ENCODE results near the gene KSR1.
"Not testable (repeated sequence)": the region's sequence is repeated elsewhere in the genome, so short reads cannot be mapped to it uniquely, and the experiment has no call there.

KSR1 gene

GRCh38 chr17:27430882-27431491, 25.3 kb upstream of the KSR1 start:
- no peak overlapping the region for H3K27ac ChIP-seq (ENCODE audit: low read length)

GRCh38 chr17:27433521-27433920, 22.7 kb upstream of the KSR1 start:
- Histone ChIP-seq H4K20me1 (ENCODE audit: insufficient read depth, low read length) (no peaks in the 10 kb centered on the region), H3K36me3 (replicated peaks; ENCODE audit: low read depth, low read length) (no peaks in the 10 kb centered on the region), H3K9ac (ENCODE audit: low read length) (no peak overlapping the region), H3K4me1 (ENCODE audit: low read length) (no peaks in the 10 kb centered on the region), H2AFZ (ENCODE audit: low read depth, low read length) (no peak overlapping the region), H3K27me3 (ENCODE audit: low read depth, low read length) (no peaks in the 10 kb centered on the region), H3K79me2 (ENCODE audit: low read length) (no peaks in the 10 kb centered on the region), H3K4me2 (ENCODE audit: low read length) (no peak overlapping the region), H3K4me3 (ENCODE audit: low read length) (no peak overlapping the region), H3K27ac (ENCODE audit: low read length) (no peak overlapping the region), H3K9me3 (ENCODE audit: insufficient read depth, low read length) (no peaks in the 10 kb centered on the region)
- TF ChIP-seq EZH2phosphoT487 (IDR thresholded peaks at IDR 0.05; ENCODE audit: low read depth): no peak
- TF ChIP-seq CTCF (IDR thresholded peaks at IDR 0.05; ENCODE audit: low read depth, low read length): no peak

More at GRCh38 chr17:27430882-27431491, 25.3 kb upstream of the KSR1 start:
- Histone ChIP-seq H3K4me2 (ENCODE audit: low read length) (no peak overlapping the region), H3K4me3 (ENCODE audit: low read length) (no peak overlapping the region), H2AFZ (ENCODE audit: low read depth, low read length) (no peak overlapping the region), H4K20me1 (ENCODE audit: insufficient read depth, low read length) (no peaks in the 10 kb centered on the region), H3K9ac (ENCODE audit: low read length) (no peak overlapping the region), H3K79me2 (ENCODE audit: low read length) (no peaks in the 10 kb centered on the region), H3K36me3 (replicated peaks; ENCODE audit: low read depth, low read length) (no peaks in the 10 kb centered on the region), H3K9me3 (ENCODE audit: insufficient read depth, low read length) (no peaks in the 10 kb centered on the region), H3K4me1 (ENCODE audit: low read length) (no peaks in the 10 kb centered on the region), H3K27me3 (ENCODE audit: low read depth, low read length) (no peaks in the 10 kb centered on the region)
- TF ChIP-seq CTCF (IDR thresholded peaks at IDR 0.05; ENCODE audit: low read depth, low read length) (no peak; the same call in 1 of the 2 replicates), EZH2phosphoT487 (IDR thresholded peaks at IDR 0.05; ENCODE audit: low read depth) (no peak)

- H3K4me2 ChIP-seq (ENCODE audit: low read length); H4K20me1 ChIP-seq (ENCODE audit: insufficient read depth, low read length); H3K9ac ChIP-seq (ENCODE audit: low read length); H3K27ac ChIP-seq (ENCODE audit: low read length); H2AFZ ChIP-seq (ENCODE audit: low read depth, low read length); H3K79me2 ChIP-seq (ENCODE audit: low read length); H3K27me3 ChIP-seq (ENCODE audit: low read depth, low read length); H3K9me3 ChIP-seq (ENCODE audit: insufficient read depth, low read length); H3K4me1 ChIP-seq (ENCODE audit: low read length); H3K36me3 ChIP-seq (replicated peaks; ENCODE audit: low read depth, low read length); H3K4me3 ChIP-seq (ENCODE audit: low read length): not testable (repeated sequence)
Measured at GRCh38 chr17:27435431-27436070, 20.7 kb upstream of the KSR1 start.

GRCh38 chr17:27438348-27438998, 17.8 kb upstream of the KSR1 start:
- H3K9ac ChIP-seq (ENCODE audit: low read length): no peak overlapping the region
- H3K4me3 ChIP-seq (ENCODE audit: low read length): no peak overlapping the region
- no peaks in the 10 kb centered on the region for H3K9me3 ChIP-seq (ENCODE audit: insufficient read depth, low read length)
- no peaks in the 10 kb centered on the region for H3K4me1 ChIP-seq (ENCODE audit: low read length)
- no peaks in the 10 kb centered on the region for H3K36me3 ChIP-seq (replicated peaks; ENCODE audit: low read depth, low read length)
- no peaks in the 10 kb centered on the region for H3K27me3 ChIP-seq (ENCODE audit: low read depth, low read length)
- H3K27ac ChIP-seq (ENCODE audit: low read length): no peak overlapping the region
- H2AFZ ChIP-seq (ENCODE audit: low read depth, low read length): no peak overlapping the region
- H3K79me2 ChIP-seq (ENCODE audit: low read length): no peaks in the 10 kb centered on the region
- TF ChIP-seq EZH2phosphoT487 (IDR thresholded peaks at IDR 0.05; ENCODE audit: low read depth) (no peak), CTCF (IDR thresholded peaks at IDR 0.05; ENCODE audit: low read depth, low read length) (no peak)
- H4K20me1 ChIP-seq (ENCODE audit: insufficient read depth, low read length): no peaks in the 10 kb centered on the region
- no peak overlapping the region for H3K4me2 ChIP-seq (ENCODE audit: low read length)

All from OCI-LY3 (cell line).